Body of pancreas (tissue), 4 donors: ENCODE measurements around the gene SLC1A2.

ENCODE experiments used
- POLR2A ChIP-seq, 3 donors: fragments of 450-650 bp; IDR thresholded peaks; one replicate each; pipeline ENCODE4 v1.6.1; 2016; ENCODE audit warnings: antibody characterized with exemption in 3 of 3, mild to moderate bottlenecking in 2 of 3
- TF ChIP-seq, protein P1 (sequence below), 7 experiments: fragments of 450-650 bp in 4 of 7; fragments of 200-600 bp in 3 of 7; sonication (generic) in 3 of 7; IDR thresholded peaks; one replicate each; pipeline ENCODE4 v1.5.1; 2016 to 2019; ENCODE audit warnings: antibody characterized with exemption in 7 of 7

DNA sequence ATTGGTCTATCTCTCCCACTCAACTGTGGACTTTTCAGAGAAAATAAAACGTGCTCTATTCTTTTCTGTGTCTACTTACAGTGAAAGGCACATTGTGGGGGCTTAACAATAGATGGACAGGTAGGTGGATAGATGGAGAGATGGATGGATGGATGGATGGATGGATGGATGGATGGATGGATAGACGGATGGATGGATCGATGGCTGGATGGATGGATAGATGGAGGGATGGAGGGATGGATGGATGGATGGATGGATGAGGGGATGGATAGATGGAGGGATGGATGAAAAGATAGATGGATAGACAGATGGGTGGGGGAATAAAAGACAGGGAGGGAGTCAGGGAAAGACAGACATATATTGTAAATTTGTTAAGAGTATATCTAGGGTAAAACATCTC is 14.2 kb upstream of the SLC1A2 start:
- TF ChIP-seq, protein P1, sequence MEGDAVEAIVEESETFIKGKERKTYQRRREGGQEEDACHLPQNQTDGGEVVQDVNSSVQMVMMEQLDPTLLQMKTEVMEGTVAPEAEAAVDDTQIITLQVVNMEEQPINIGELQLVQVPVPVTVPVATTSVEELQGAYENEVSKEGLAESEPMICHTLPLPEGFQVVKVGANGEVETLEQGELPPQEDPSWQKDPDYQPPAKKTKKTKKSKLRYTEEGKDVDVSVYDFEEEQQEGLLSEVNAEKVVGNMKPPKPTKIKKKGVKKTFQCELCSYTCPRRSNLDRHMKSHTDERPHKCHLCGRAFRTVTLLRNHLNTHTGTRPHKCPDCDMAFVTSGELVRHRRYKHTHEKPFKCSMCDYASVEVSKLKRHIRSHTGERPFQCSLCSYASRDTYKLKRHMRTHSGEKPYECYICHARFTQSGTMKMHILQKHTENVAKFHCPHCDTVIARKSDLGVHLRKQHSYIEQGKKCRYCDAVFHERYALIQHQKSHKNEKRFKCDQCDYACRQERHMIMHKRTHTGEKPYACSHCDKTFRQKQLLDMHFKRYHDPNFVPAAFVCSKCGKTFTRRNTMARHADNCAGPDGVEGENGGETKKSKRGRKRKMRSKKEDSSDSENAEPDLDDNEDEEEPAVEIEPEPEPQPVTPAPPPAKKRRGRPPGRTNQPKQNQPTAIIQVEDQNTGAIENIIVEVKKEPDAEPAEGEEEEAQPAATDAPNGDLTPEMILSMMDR (IDR thresholded peaks at IDR 0.05) = no peak
- no peak for TF ChIP-seq POLR2A (IDR thresholded peaks at IDR 0.05)
